ENCODE measurements around the gene MLH3.

MLH3 gene

DNA sequence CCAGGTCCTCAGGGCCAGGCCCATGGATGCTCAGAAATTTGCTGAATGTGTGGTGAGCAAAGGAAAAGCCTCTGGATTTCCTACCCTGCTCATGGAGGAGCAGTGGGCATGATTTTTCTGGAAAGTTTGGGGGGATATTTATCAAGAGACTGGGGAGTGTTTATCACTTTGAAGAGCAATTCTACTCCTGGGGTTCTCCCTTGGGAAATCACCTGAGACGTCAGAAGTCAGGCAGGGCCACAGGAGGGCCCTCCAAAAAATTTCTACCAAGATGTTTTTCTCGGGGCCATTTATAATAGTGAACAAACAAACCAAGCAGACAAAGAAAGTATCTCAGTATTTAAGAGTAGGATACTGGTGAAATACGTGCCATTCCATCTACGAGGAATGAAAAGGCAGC is 68.6 kb downstream of the MLH3 start:
- Histone ChIP-seq H3K36me3 (replicated peaks) (no peaks in the 10 kb centered on the region), H3K4me3 (ENCODE audit: low read depth, low read length) (no peak overlapping the region), H3K27ac (no peak overlapping the region), H3K27me3 (replicated peaks) (no peaks in the 10 kb centered on the region)
- TF ChIP-seq, protein P1, sequence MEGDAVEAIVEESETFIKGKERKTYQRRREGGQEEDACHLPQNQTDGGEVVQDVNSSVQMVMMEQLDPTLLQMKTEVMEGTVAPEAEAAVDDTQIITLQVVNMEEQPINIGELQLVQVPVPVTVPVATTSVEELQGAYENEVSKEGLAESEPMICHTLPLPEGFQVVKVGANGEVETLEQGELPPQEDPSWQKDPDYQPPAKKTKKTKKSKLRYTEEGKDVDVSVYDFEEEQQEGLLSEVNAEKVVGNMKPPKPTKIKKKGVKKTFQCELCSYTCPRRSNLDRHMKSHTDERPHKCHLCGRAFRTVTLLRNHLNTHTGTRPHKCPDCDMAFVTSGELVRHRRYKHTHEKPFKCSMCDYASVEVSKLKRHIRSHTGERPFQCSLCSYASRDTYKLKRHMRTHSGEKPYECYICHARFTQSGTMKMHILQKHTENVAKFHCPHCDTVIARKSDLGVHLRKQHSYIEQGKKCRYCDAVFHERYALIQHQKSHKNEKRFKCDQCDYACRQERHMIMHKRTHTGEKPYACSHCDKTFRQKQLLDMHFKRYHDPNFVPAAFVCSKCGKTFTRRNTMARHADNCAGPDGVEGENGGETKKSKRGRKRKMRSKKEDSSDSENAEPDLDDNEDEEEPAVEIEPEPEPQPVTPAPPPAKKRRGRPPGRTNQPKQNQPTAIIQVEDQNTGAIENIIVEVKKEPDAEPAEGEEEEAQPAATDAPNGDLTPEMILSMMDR (IDR thresholded peaks at IDR 0.05; ENCODE audit: low read depth, low read length, missing control alignments) = no peak
- DNase-seq = no peak
- in situ Hi-C loops (cut with HindIII; ENCODE audit: low pct_ligation_motif_present, low sequenced_read_pairs) = no loop called here

DNA sequence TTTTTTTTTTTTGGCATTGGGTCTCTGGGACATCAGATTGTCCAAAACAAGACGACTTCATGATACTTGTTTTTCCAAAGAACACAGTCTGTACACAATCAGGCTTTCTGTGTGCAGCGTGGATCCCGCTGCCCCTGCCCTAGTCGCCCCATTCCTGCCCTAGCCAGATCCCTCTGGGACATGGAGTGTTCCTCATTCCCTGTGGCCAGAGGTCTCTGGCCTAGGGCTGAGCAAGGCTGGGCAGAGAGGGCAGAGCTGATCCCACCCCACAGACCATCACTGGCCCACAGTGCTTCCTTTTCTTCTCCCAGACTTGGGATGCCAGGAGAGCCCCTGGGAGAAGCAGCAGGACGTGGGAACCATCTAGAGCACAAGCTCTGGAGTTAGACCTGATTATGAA is 69.4 kb downstream of the MLH3 start:
- no peak overlapping the region for H3K27ac ChIP-seq
- TF ChIP-seq, protein P1 (IDR thresholded peaks at IDR 0.05; ENCODE audit: low read depth, low read length, missing control alignments) = no peak
- no peaks in the 10 kb centered on the region for H3K36me3 ChIP-seq (replicated peaks)
- DNase-seq = no peak
- in situ Hi-C loops (cut with HindIII; ENCODE audit: low pct_ligation_motif_present, low sequenced_read_pairs) = no loop called here
- H3K4me3 ChIP-seq (ENCODE audit: low read depth, low read length) = no peak overlapping the region
- no peaks in the 10 kb centered on the region for H3K27me3 ChIP-seq (replicated peaks)

DNA sequence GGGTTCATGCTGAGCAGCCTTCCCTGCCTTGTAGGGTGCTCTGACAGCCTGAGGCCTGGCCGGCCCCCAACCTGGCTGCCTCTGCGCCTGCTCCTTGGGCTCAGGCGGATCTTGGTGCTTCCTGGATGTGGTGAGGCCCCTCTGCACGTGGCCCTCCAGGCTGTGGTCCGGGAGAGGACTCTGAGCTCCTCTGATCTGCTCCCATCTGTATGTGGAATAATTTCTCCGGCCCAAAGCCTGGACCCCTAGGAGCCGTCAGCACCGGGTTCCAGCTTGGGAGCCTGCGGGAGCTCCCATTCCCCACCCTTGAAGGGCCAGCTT is 69.8 kb downstream of the MLH3 start:
- Histone ChIP-seq H3K36me3 (replicated peaks) (no peaks in the 10 kb centered on the region), H3K4me3 (ENCODE audit: low read depth, low read length) (no peak overlapping the region), H3K27ac (no peak overlapping the region), H3K27me3 (replicated peaks) (no peaks in the 10 kb centered on the region)
- no peak for DNase-seq
- in situ Hi-C loops (cut with HindIII; ENCODE audit: low pct_ligation_motif_present, low sequenced_read_pairs) = no loop called here
- TF ChIP-seq, protein P1 (IDR thresholded peaks at IDR 0.05; ENCODE audit: low read depth, low read length, missing control alignments) = no peak

DNA sequence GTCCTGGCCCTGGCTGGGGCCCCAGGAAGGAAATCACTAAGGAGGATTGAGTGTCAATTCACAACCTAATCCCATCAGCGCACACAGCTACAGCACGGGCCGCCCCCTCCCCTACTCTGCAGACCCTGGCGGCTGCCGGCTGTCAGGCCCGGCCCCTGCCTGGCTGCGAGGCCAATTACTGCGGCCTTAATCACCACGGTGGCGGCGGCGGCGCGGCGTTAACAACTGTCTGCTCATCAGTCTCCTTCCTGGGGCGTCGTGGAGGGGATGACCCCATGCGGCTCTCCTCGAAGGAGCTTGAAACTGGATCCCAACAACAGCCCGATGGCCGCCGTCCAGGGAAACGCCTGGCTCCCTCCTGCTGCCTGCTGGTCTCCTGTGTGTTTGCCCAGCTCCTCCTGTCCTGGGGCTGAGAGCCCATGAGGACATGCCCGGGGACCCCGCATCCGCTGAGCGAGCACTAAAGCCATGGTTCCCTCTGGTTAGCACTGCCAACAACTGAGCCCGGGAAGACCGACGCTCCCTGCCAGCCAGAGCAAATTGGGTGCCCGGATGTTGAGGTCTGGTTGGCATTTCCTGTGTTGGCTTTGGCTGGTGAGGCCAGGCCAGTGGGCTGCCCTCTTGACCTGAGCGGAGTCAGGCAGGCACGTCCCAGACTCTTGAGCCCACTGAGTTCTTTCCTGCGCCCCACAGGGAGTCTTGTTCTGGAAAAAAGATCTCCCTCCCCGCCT is 70.4 kb downstream of the MLH3 start:
- no peaks in the 10 kb centered on the region for H3K36me3 ChIP-seq (replicated peaks)
- peak; percentile 41 for DNase-seq
- H3K27me3 ChIP-seq (replicated peaks) = no peaks in the 10 kb centered on the region
- in situ Hi-C loops (cut with HindIII; ENCODE audit: low pct_ligation_motif_present, low sequenced_read_pairs) = no loop called here
- H3K27ac ChIP-seq = no peak overlapping the region
- H3K4me3 ChIP-seq (ENCODE audit: low read depth, low read length) = no peak overlapping the region
- TF ChIP-seq, protein P1 (IDR thresholded peaks at IDR 0.05; ENCODE audit: low read depth, low read length, missing control alignments) = no peak

DNA sequence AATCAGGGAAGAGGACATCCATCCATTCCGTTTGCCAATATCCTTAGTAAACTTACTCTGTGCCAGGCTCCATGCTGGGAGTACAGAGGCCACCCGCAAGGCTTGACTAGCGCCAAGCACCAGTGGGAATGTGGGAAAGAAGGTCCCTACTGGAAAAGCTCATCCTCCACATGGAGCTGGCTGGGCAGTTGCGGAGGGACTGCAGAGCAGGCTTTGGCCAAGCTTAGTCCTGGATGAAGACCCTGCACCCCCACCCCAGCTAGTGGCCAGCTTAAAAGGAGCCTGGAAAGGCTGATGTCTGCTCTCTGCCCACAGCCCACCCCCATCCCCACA is 70.9 kb downstream of the MLH3 start:
- in situ Hi-C loops (cut with HindIII; ENCODE audit: low pct_ligation_motif_present, low sequenced_read_pairs) = no loop called here
- no peak overlapping the region for H3K4me3 ChIP-seq (ENCODE audit: low read depth, low read length)
- no peaks in the 10 kb centered on the region for H3K27me3 ChIP-seq (replicated peaks)
- no peak overlapping the region for H3K27ac ChIP-seq
- TF ChIP-seq, protein P1 (IDR thresholded peaks at IDR 0.05; ENCODE audit: low read depth, low read length, missing control alignments) = no peak
- H3K36me3 ChIP-seq (replicated peaks) = no peaks in the 10 kb centered on the region
- DNase-seq = no peak

All from brain microvascular endothelial cell (primary cell).